GM06990 (cell line): ENCODE results near the gene RHBDD3.

Experiments used
- DNase-seq: peaks from one replicate; pipeline ENCODE4 v3.0.0-alpha.2; 2011; ENCODE audit not compliant: insufficient read length; ENCODE audit errors: extremely low read depth
- H3K27me3 ChIP-seq: replicated peaks from 2 replicates; pipeline ENCODE4 v1.6.0; 2011; ENCODE audit warnings: low read length; ENCODE audit not compliant: control insufficient read depth, insufficient read depth
- H3K36me3 ChIP-seq: 2 replicates; pipeline ENCODE4 v1.5.1; 2011; ENCODE audit warnings: low read length; ENCODE audit not compliant: control insufficient read depth, insufficient read depth
- H3K4me3 ChIP-seq: replicated peaks from 2 replicates; pipeline ENCODE4 v1.5.1; 2011; ENCODE audit warnings: low read depth, mild to moderate bottlenecking, control low read depth, low read length
- CTCF ChIP-seq: IDR thresholded peaks from 2 replicates; pipeline ENCODE4 v1.5.1; 2011; ENCODE audit warnings: low read length, control low read depth, mild to moderate bottlenecking, inconsistent platforms; ENCODE audit not compliant: insufficient read depth, poor library complexity, severe bottlenecking

Gene RHBDD3

GRCh38 chr22:29275819-29276565, 8.2 kb upstream of the RHBDD3 start:
- DNase-seq: no peak
- no peaks in the 10 kb centered on the region for H3K27me3 ChIP-seq
- H3K36me3 ChIP-seq: peaks cover 17% of the 10 kb centered on the region
- TF ChIP-seq CTCF: no peak
- H3K4me3 ChIP-seq: no peak overlapping the region

- TF ChIP-seq CTCF: no peak
- Histone ChIP-seq H3K36me3 (peaks cover 17% of the 10 kb centered on the region), H3K4me3 (no peak overlapping the region), H3K27me3 (no peaks in the 10 kb centered on the region)
- no peak for DNase-seq
Observed at GRCh38 chr22:29275167-29275566, 7.4 kb upstream of the RHBDD3 start.

GRCh38 chr22:29272624-29273023, 4.8 kb upstream of the RHBDD3 start:
- Histone ChIP-seq H3K36me3 (peaks cover 9% of the 10 kb centered on the region), H3K4me3 (no peak overlapping the region), H3K27me3 (no peaks in the 10 kb centered on the region)
- DNase-seq: no peak
- no peak for TF ChIP-seq CTCF

- Histone ChIP-seq H3K27me3 (no peaks in the 10 kb centered on the region), H3K36me3 (peaks cover 1% of the 10 kb centered on the region), H3K4me3 (peak overlapping the region; percentile 98)
- no peak for TF ChIP-seq CTCF
- DNase-seq: no peak
Observed at GRCh38 chr22:29270475-29271271, 2.9 kb upstream of the RHBDD3 start.

- TF ChIP-seq CTCF: no peak
- H3K4me3 ChIP-seq: peak overlapping the region; percentile 98
- no peak for DNase-seq
- H3K36me3 ChIP-seq: peaks cover 5% of the 10 kb centered on the region
- H3K27me3 ChIP-seq: no peaks in the 10 kb centered on the region
Observed at GRCh38 chr22:29269731-29270474, 2.1 kb upstream of the RHBDD3 start.
